ENCODE data around the gene MSI2. TPM values are rescaled to one million over a fixed set of nuclear protein-coding genes. Genes with fewer than 3 reads are reported as not detected.

MSI2 gene
- total and polyA plus RNA-seq, 7 donors: 37.6 to 133 (median 87.1) TPM

GRCh38 chr17:57366558-57367351 is 110.4 kb downstream of the MSI2 start:
- H3K36me3 ChIP-seq (ENCODE audit: insufficient read depth in 1 of 2, low read depth in 1 of 2): no peaks in the 10 kb centered on the region
- H3K9me3 ChIP-seq: no peaks in the 10 kb centered on the region
- 30 to 47% (median 33%) methylated on average over 13 of the region's 13 CpGs for WGBS, 3 donors
- TF ChIP-seq CTCF (IDR thresholded peaks at IDR 0.05): no peak
- H3K4me3 ChIP-seq: peak overlapping the region; percentile 41
- ATAC-seq: peak; percentile 59 to 83 (median 71)
- peaks cover 82% of the 10 kb centered on the region for H3K4me1 ChIP-seq
- intact Hi-C loops (cut with DNase I): no loop called here
- peak overlapping the region; percentile 93 for H3K27ac ChIP-seq
- no peak for DNase-seq
- H3K27me3 ChIP-seq (ENCODE audit: insufficient read depth in 3 of 3, low read length in 2 of 3): no peaks in the 10 kb centered on the region

GRCh38 chr17:57368637-57369336 is 112.5 kb downstream of the MSI2 start:
- Histone ChIP-seq H3K9me3 (no peaks in the 10 kb centered on the region), H3K27me3 (ENCODE audit: insufficient read depth in 3 of 3, low read length in 2 of 3) (no peaks in the 10 kb centered on the region), H3K27ac (peak overlapping the region; percentile 93), H3K4me1 (peaks cover 69% of the 10 kb centered on the region), H3K36me3 (ENCODE audit: insufficient read depth in 1 of 2, low read depth in 1 of 2) (no peaks in the 10 kb centered on the region), H3K4me3 (no peak overlapping the region)
- intact Hi-C loops (cut with DNase I): no loop called here
- no peak for DNase-seq
- no peak for TF ChIP-seq CTCF (IDR thresholded peaks at IDR 0.05)
- ATAC-seq: peak in 2 of 4 donors; percentile 38 to 53
- 44 to 64% (median 55%) methylated on average over 6 of the region's 6 CpGs for WGBS, 3 donors

GRCh38 chr17:57369509-57369945 is 113.2 kb downstream of the MSI2 start:
- H3K4me3 ChIP-seq: no peak overlapping the region
- DNase-seq (no peak), ATAC-seq (peak in 2 of 4 donors; percentile 9 to 13)
- H3K4me1 ChIP-seq: peaks cover 61% of the 10 kb centered on the region
- no peaks in the 10 kb centered on the region for H3K27me3 ChIP-seq (ENCODE audit: insufficient read depth in 3 of 3, low read length in 2 of 3)
- no peaks in the 10 kb centered on the region for H3K9me3 ChIP-seq
- WGBS, 3 donors: 44 to 76% (median 50%) methylated on average over 2 of the region's 2 CpGs
- H3K36me3 ChIP-seq (ENCODE audit: insufficient read depth in 1 of 2, low read depth in 1 of 2): no peaks in the 10 kb centered on the region
- intact Hi-C loops (cut with DNase I): no loop called here
- H3K27ac ChIP-seq: peak overlapping the region; percentile 93
- TF ChIP-seq CTCF (IDR thresholded peaks at IDR 0.05): no peak

GRCh38 chr17:57370037-57370581 is 113.8 kb downstream of the MSI2 start:
- Histone ChIP-seq H3K4me3 (no peak overlapping the region), H3K4me1 (peaks cover 58% of the 10 kb centered on the region), H3K9me3 (no peaks in the 10 kb centered on the region), H3K27me3 (ENCODE audit: insufficient read depth in 3 of 3, low read length in 2 of 3) (no peaks in the 10 kb centered on the region), H3K36me3 (ENCODE audit: insufficient read depth in 1 of 2, low read depth in 1 of 2) (no peaks in the 10 kb centered on the region), H3K27ac (peak overlapping the region; percentile 93)
- TF ChIP-seq CTCF (IDR thresholded peaks at IDR 0.05): no peak
- 48 to 70% (median 52%) methylated on average over 6 of the region's 6 CpGs for WGBS, 3 donors
- ATAC-seq: peak in 2 of 4 donors; percentile 11 to 23
- no peak for DNase-seq
- intact Hi-C loops (cut with DNase I): no loop called here

All from psoas muscle (tissue), 8 donors.